GM21360 (cell line): ENCODE measurements around the gene SMPX.

ENCODE experiments used
- ATAC-seq: cut with Tn5 transposase; IDR thresholded peaks from one replicate; pipeline ENCODE4 v1.9.1; 2021; ENCODE audit warnings: mild to moderate bottlenecking, moderate library complexity; ENCODE audit not compliant: unreplicated experiment

The SMPX gene

DNA sequence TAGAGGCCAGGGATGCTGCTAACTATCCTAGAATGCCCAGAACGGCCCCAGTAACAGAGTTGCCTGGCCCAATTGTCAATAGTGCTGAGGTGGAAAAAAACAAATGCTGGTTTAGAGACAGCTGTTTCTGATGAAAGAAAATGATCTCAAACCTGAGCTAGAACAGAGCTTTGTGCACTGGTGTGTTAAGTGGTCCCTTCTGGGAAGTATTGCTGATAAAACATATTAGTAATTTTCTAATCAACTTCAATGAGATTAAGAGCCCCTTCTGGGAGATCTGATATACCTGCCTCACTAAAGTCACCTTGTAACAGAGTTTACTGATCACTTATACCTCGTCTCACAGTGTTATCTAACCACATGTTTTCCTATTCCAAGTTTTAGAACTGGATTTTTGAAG, 42.1 kb downstream of the SMPX start:
- no peak for ATAC-seq

DNA sequence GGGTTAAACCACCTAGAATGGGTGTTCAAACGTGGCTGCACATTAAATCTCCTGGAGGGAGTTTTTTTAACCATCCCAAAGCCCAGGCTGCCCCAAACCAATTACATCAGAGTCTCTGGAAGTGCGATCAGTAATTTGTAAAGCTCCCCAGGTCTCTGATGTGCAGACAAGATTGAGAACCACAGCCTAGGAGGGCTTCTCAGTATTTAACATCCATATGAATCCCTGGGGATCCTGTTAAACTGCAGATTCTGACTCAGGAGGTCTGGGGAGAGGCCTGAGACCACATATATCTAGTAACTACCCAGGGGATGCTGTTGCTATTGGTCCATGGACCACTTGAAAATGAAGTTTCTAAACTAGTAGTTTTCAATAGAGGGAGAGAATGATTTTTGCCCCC, 42.6 kb downstream of the SMPX start:
- no peak for ATAC-seq

DNA sequence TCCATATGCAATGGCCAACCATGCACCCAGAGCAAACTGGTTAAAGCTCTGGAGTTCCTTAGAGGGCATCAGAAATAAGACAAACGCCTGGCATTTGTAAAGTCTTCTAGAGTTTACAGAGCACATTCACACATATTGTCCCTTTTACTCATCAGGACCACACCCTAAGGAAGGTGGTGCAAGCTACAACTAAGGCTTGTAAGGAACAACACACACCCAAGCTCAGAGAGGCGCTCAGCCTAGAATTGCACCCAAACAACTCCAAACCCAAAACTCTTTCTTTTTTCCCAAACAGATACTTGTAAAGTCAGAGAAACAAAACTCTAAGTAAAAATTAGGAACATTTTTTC, 46.1 kb downstream of the SMPX start:
- no peak for ATAC-seq

DNA sequence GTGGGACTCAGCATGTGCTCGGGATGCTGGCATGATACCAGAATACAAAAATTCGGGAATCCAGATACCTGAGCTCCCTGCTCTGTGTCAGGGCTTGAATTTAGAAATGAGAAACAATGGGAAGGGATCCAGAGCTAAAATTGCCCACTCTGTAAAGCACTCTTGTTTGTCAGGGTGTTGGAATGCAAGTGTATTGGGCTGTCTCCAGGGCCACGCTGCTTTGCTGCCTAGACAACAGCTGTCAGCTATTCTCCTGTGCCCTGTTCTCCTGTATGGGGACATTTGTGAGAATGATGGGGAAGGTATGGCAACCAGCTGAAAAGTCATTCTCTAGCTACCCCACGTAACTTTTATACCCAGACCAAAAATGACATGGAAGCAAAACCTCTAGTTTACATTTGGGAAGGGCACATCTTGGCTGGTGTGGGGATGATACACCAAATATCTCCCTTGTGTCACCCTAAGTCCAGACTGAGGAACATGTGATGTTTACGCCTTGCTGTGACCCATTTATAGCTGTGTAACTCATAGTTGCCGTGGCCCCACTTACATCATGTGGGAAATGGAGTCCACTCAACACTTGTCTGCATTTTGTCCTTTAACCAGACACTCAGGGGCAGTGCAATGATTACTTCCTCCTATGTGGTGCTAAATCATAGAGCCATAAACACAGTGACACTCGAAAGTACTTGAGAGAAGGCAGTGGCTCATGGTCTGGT, 46.6 kb downstream of the SMPX start:
- no peak for ATAC-seq

DNA sequence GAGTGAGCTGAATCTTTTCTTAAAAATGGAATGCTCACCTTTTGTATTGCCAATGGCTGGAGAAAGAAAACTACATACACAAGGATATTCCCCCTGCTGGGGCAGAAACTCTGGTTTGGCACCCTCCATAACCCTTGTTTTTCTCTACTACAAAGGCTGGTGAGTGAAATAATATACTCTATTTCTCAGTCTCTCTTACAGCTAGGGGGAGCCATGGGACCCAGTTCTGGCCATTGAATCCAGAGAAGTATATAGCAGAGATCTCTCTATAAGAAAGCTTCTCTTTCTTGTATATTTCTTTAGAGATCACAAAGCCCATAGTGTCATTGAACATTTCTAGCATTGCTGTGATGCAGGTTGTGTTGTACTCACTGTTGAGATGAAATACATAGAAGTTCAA, 49.8 kb downstream of the SMPX start:
- ATAC-seq = no peak

DNA sequence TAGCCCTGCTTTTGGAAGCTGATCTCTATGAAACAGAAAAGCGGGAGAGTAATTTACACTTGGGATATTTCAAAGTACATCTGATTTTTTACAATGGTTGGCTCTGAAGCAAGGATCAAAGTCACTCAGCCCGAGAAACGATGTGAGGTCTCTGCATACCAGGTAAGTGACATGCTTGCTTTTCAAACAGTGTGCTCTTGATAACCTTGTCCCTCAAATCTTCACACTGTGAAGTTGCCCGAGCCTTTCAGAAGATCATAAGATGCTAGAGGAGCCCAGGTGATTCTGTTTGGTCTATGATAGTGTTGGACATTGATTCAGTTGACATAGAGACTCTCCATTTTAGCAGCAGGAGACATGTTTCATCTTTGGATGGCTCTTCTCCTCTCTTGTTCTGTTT, 52.7 kb downstream of the SMPX start:
- ATAC-seq = no peak

DNA sequence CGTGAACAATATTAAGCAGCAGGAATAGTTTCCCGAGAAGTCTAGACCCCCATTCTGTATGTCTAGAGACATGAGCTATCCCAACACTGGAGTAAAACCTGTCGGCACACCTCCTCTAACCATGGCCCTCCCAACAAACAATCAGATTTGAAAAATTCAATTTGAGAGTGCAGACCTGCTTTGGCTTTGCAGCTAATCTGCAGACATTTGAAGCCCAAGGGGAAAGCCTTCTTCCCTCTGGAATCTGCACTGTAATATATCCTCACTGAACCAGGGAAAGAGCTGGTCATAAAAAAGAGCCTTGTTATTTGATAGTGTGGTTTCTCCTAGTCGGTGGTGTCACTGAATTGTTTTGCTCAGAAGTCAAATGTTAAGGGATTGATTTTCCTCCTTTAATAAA, 55.2 kb downstream of the SMPX start:
- no peak for ATAC-seq

DNA sequence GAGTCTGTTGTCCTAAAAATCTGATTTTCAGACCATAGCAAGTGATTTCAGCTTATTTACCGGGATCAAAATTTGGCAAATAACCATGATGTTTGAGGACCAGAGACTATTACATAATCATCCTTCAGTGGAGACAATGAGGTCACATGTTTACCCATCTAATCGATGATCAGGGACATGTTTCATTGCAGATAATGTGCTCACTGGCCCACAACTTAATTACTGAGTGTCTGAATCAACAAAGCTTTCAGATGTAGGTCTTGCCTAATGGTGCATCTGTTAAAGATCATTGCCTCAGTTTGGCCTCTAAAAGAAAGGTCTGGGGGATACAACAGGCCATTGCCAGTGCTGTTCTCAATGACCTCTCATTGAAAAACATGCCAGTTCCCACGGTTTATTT, 56.9 kb downstream of the SMPX start:
- ATAC-seq = no peak

DNA sequence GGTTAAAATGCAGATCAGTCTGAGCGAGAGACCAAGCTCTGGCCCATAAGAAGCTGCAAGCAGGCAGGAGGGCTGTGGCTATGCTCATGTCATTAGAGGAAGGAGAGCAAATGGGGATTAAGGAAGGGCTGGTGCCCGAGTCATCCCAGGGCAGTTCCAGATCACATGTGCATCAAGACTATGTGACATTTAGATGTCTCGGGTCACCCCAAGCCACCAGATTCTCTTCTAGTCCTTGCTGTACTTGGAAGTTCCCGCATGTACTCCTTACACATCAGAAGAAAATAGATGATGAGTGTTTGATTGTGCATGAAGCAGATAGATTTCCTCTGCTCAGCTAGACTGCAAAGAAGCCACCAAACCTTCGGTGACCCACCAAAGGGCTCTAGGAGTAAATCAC, 57.6 kb downstream of the SMPX start:
- ATAC-seq = no peak

DNA sequence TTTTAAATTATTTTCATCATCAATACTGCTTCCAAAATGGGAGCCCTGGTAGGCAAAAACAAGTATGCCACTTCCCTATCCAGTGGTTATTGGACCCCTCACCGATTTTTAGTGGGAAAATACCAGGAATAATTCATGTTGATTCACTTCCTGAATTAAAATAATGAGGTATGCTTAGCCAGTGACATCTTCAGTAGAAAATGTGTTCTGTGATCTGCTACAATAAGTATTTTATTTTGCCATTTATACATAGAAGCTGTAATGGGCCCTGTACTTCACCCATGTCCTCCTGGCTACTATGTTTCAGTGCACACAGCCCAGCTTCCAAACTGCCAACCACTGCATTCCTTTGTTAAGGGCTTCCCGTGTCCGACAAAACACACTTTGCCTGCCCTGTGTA, 58.8 kb downstream of the SMPX start:
- ATAC-seq = no peak

DNA sequence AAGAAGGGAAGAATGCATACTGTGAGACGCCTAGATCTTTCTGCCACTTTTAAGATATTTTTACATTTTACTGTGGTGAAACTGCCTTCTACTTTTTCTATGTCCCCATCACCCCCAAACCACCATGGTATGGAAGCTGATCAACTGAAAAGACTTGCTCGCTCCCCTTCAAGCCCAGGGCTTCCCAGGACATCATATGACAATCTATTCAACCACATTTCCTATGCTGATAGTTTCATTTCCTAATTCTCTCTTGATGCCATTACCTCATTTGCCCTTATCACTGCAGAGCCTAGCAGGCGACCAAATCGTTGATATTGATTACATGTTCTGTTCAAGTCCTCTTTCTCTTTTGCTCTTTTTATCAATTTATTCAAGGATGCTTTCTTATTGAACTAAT, 59.6 kb downstream of the SMPX start:
- no peak for ATAC-seq

DNA sequence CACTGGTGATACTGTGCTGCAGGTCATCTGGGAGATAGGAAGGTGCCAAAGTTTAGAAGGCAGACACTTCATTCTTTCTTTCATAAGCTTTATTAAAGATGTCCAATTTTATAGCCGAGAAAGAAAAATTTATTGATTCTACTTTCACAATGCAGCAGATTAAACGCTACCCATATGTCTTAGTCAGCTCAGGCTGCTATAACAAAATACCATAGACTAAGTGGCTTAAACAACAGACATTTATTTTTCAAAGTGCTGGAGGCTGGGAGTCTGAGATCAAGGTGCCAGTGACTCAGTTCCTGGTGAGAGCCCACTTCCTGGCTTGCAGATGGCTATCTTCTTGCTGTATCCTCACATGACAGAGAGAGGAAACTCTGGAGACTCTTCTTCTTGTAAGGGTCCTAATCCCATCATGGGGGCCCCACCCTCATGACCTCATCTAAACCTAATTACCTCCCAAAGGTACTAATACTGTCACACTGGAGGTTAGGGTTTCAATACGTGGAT, 66.4 kb downstream of the SMPX start:
- ATAC-seq = no peak

DNA sequence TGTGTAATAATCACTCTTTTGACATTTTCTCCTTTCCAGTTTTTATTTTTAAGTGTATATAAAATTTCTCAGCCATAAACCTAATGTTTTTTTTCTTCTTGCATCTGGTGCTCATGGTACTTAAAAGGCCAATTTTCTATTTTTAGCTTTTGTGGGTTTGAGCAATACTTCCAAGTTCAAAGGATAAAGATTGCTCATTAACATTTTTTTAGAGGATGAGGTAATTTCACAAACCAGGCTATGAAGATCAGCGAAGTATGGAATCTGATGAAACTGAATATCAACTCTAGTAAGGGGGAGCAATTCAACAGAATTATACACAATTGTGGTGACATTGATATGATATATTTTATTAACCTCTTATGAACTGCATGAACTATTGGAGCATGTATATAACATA, 74.0 kb downstream of the SMPX start:
- no peak for ATAC-seq

DNA sequence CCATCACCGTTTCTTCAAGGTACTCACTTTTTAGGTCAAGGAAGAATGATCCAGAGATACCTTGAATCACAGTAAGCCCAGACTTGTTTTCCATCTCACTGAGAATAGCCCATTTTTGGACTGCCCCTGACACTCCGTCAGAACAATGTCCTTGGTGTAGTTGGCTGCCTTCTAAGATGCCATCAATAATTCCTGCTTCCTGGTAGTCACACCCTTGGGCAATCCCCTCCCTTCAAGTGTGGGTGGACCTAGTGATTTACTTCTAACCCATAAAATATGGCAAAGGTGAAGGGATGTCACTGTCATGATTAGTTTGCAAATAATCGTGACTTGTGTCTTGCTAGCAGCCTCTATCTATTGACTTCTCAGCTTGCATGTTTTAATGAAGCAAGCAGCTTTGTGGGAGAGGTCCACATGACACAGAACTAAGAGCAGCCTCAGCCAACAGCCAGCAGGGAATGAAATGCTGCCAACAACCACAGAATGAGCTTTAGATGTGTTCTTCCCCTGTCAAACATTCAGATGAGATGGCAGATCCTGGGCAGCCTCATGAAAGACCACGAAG, 79.8 kb downstream of the SMPX start:
- ATAC-seq = no peak

DNA sequence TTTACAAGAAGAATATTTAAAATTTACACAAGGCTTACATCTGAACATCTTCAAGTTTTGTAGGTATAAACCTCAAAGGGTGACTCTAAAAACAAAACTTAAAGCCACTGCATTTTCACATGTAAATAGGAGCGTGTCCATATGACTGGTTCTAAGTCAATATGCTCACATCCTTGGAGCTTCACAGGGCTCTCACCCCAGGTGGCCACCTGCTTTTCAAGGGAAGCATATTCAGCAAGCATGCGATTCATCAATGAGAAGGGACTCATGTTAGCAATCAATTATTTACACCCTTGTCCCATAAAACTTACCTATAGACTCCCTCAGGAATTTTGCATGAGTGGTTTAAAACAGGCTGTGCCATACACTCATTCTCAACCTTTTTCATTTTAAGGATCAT, 82.0 kb downstream of the SMPX start:
- ATAC-seq = no peak

DNA sequence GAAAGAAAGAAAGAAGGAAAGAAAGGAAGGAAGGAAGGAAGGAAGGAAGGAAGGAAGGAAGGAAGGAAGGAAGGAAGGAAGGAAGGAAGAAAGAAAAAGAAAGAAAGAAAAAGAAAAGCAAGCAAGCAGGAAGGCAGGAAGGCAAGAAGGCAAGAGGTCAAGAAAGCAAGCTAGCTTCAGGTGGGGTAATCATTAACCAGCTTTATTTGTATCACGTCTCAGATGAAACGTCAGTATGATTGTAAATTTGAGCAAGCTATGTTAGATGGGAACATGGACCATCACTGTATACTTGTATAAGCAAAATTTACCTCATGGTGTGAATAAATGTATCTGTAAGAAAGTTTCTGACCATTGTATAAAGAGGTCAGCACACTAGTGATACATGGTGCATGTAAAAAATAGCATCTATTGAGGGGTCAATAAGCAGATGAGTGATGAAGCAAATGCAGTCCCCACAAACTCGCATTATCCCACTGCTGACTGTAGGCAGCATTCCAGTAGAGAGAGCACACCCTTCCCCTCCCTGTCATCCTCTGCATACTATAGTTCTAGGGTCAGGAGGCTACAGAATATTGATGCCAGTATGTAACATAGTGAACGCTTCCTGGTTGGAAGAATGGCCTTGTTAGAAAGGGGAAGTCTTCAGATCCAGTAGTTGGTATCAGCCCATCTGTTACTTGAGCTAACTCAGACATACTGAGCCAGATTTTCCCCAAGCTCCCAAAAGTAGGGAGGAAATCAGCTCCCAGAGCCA, 83.3 kb downstream of the SMPX start:
- ATAC-seq = no peak

DNA sequence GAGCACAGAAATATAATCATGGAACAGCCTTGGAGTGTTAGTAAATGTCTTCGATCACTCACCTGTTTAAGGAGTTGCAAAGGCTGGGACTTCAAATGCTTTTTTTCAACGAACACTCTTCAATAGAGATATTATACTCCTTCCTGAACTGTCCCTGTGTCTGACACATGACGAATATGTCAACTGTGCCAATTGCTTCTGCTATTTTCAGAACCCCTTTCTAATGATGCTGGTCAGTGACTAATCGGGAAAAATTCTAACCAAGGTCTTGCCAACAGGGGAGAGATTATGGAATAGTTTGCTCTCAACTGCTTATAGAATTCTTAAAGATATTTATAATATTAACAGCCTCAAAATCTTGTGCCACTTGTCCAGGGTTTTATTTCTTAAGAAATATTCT, 91.2 kb downstream of the SMPX start:
- no peak for ATAC-seq

DNA sequence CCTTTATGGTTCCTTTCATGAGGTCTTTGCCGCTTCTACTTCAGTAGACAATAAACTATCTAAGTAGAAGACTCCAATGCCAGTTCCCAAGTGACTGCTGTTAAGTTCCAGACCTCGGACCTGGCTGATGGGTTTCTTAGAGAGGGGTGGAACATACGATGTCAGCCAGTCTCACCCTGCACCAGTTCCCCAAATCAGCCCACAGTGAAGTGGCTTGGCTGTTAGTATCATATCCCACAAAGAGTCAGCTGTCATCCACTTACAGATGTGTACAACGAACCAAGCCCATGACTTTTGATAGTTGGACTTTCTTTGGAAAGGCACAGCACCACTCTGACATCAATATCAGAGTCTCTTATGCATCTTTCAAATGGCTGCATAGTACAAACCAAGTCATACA, 91.7 kb downstream of the SMPX start:
- ATAC-seq = no peak

DNA sequence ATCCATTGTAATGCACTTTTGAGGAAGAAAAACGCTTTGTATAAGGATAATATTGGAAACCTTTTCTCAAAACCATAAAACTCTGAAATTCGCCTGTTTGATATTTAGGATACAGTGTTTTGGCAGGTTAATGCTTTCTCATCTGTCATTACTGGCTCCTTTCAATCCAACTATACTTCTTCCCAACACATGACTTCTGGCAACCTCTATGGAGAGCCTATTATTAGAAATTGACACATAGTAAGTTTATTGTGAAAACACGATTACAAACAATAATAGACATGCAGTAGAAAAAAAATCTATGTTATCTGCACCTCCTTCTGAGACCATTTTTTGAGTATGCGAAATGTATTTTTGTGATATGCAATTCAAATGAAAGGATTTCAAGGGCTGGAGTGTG, 95.2 kb downstream of the SMPX start:
- ATAC-seq = no peak

DNA sequence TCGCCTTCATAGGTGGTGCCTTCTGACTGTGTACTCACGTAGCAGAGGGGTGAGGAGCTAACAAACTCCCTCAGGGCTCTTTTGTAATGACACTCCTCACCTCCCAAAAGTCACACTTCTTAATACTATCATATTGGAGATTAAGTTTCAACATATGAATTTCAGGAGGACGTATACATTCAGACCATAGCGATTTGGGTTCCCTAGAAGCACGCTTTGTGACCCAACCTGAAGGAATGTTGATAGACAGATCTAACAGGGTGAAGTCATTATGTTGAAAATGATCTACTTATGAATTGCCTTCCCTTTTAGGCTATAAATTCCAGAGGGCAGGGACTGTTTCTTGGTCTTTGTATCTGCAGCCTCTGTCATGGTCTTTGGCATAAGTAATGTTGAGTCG, 96.6 kb downstream of the SMPX start:
- ATAC-seq = no peak

DNA sequence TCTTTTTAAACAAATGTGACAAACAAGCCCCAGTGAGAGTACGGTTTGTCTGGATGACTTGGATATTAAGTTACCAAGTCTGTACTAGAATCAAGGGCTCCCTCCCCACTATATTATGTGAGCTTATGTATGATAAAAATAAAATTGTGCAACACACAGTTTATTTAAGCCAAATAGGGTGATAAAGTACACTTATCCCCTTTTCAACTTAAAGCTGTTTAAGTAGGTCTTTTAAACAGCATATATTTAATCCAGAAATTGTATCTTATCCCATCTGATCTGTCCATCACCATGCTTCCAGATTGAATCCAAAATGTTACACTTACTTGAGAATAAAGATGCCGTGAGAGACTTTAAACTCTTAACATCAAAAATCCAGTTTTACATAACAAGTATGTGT, 97.8 kb downstream of the SMPX start:
- no peak for ATAC-seq

DNA sequence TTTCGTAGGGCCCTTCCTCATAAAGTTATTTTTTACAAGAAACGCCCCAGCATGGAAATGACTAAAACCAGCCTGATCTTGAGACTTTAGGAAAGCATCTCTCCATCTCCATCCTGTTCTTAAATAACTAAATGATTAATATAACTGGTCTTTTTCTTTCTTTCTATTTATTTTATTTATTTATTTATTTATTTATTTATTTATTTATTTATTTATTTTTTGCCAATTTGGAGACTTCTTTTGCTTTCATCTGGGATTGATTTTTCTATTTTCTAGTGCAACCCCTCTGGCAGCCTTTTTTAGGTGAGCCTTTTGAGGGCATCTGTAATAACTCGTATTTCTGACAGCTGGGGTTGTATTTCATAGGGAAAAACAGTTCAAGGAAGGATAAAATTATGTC, 98.6 kb downstream of the SMPX start:
- ATAC-seq = no peak
